ENCODE results near the gene ARSK. TPM values are rescaled to one million over a fixed set of nuclear protein-coding genes. Genes with fewer than 3 reads are reported as not detected.
A peak's percentile ranks its signal among the peaks of the same experiment; 100 is the strongest.
"Not testable (repeated sequence)": the region's sequence is repeated elsewhere in the genome, so short reads cannot be mapped to it uniquely, and the experiment has no call there.

Gene ARSK
- total RNA-seq, 1 donor from 2014 or later, result 5.7 TPM

DNA sequence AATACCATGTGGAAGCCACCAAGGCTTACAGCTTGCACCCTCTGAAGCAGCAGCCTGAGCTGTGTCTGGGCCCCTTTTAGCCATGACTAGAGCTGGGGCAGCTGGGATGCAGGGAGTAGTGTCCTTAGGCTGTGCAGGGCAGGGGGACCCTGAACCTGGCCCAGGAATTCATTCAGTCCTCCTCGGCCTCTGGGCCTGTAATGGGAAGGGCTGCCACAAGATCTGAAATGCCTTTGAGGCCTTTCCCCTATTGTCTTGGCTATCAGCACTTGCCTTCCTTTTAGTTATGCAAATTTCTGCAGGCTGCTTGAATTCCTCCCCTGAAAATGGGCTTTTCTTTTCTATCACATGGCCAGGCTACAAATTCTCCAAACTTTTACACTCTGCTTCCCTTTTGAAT is 74.0 kb downstream of the ARSK start:
- DNase-seq (no peak), ATAC-seq (no peak)
- H3K4me1 ChIP-seq, result no peaks in the 10 kb centered on the region
- TF ChIP-seq, protein P1, sequence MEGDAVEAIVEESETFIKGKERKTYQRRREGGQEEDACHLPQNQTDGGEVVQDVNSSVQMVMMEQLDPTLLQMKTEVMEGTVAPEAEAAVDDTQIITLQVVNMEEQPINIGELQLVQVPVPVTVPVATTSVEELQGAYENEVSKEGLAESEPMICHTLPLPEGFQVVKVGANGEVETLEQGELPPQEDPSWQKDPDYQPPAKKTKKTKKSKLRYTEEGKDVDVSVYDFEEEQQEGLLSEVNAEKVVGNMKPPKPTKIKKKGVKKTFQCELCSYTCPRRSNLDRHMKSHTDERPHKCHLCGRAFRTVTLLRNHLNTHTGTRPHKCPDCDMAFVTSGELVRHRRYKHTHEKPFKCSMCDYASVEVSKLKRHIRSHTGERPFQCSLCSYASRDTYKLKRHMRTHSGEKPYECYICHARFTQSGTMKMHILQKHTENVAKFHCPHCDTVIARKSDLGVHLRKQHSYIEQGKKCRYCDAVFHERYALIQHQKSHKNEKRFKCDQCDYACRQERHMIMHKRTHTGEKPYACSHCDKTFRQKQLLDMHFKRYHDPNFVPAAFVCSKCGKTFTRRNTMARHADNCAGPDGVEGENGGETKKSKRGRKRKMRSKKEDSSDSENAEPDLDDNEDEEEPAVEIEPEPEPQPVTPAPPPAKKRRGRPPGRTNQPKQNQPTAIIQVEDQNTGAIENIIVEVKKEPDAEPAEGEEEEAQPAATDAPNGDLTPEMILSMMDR (IDR thresholded peaks at IDR 0.05), result no peak
- no peaks in the 10 kb centered on the region for H3K9me3 ChIP-seq
- intact Hi-C loops (cut with DNase I), result no loop called here
- no peaks in the 10 kb centered on the region for H3K36me3 ChIP-seq
- H3K27ac ChIP-seq, result no peak overlapping the region
- H3K27me3 ChIP-seq, result no peaks in the 10 kb centered on the region
- H3K4me3 ChIP-seq, result no peak overlapping the region

DNA sequence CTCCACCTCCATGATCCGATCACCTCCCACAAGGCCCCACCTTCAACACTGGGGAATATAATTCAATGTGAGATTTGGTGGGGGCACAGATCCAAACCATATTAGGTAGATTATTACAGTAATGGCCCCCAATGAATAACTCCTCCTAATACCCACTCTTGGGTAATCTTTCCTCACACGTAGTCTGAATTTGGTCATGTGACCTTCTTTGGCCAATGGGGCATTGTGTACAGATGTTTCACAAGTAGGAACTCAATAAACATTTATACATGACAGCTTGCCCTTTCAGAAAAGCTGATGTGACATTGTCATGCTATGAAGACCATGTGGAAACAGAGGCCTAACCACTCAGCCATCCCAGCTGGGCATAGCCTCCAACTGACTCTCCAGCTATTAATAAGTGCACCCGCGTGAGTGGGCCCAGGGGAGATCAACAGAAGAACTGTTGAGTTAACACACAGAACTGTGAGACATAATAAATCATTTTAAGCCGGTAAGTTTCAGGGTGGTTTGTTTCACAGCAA is 75.6 kb downstream of the ARSK start:
- H3K9me3 ChIP-seq, result no peaks in the 10 kb centered on the region
- DNase-seq (no peak), ATAC-seq (no peak)
- intact Hi-C loops (cut with DNase I), result no loop called here
- H3K36me3 ChIP-seq, result no peaks in the 10 kb centered on the region
- H3K4me3 ChIP-seq, result no peak overlapping the region
- no peaks in the 10 kb centered on the region for H3K27me3 ChIP-seq
- H3K27ac ChIP-seq, result no peak overlapping the region
- TF ChIP-seq, protein P1 (IDR thresholded peaks at IDR 0.05), result no peak
- no peaks in the 10 kb centered on the region for H3K4me1 ChIP-seq

DNA sequence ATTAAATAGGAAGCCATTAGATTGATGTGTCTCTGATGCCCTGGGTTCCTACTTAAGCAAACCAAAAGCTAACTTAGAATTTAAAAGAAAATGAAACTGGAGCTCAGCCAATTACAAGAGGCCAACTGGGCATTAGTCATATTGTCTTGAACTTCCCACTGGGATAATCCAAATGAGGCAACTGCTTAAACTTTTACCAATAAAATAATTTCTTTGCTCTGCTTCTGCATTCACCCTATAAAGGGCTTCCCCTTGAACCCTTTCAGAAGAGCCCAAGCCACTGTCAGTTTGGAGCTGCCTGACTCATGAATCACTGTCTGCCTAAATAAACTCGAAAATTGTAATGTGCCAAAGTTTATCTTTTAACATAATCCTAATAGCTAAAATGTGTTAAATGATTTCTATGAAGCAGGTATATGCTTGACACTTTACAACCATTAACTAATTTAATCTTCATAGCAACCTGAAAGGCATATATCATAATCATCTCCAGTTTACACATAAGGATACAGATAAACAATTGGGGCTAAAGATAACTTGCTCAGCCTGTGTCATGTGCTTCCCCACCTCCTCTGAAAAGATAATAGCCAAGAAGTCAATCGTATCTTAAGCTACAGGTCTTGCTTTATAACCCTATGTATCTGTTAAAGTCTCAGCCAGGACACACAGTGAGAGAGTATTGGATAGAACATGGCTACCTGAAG is 76.5 kb downstream of the ARSK start:
- H3K27me3 ChIP-seq, result no peaks in the 10 kb centered on the region
- no peak overlapping the region for H3K27ac ChIP-seq
- intact Hi-C loops (cut with DNase I), result no loop called here
- H3K4me3 ChIP-seq, result no peak overlapping the region
- DNase-seq (no peak), ATAC-seq (no peak)
- TF ChIP-seq, protein P1 (IDR thresholded peaks at IDR 0.05), result no peak
- no peaks in the 10 kb centered on the region for H3K9me3 ChIP-seq
- no peaks in the 10 kb centered on the region for H3K36me3 ChIP-seq
- H3K4me1 ChIP-seq, result no peaks in the 10 kb centered on the region

DNA sequence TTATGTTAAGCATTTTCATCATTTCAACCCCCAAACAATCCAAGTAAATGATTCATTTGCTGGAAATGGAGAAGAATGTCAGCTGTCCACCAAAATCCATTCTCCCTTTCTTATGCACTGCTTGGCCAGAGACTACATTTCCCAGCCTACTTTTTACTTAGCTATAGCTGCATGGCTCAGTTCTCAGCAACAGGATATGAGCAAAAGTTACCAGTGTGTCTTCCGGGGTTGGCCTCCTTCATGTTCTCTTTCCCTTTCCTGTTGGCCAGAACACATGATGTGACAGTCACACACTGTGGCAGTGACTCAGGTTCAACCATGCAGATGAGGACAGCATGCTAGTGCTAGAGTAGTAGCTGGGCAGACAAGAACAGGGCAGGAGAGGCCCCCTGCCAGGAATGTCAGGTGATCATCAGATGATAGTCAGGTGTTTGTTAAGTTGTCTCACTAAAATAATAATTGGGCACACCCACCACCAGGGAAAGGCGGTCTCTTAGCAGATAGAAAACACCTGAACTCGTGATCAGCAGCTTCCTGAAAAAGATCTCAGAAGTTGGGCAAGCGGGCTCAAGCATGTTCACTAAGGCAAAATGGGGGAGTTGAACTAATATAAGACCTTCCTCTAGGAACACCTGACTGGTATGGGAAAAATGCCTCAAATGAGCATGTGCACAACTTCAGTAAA is 77.2 kb downstream of the ARSK start:
- H3K36me3 ChIP-seq, result no peaks in the 10 kb centered on the region
- ATAC-seq, result peak; percentile 82

DNA sequence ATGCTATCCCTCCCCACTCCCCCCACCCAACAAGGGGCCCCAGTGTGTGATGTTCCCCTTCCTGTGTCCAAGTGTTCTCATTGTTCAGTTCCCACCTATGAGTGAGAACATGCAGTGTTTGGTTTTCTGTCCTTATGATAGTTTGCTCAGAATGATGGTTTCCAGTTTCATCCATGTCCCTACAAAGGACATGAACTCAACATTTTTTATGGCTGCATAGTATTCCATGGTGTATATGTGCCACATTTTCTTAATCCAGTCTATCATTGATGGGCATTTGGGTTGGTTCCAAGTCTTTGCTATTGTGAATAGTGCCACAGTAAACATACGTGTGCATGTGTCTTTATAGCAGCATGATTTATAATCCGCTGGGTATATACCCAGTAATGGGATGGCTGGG is 78.0 kb downstream of the ARSK start:
- ATAC-seq; H3K4me1 ChIP-seq; intact Hi-C loops (cut with DNase I); H3K36me3 ChIP-seq; H3K27me3 ChIP-seq; H3K27ac ChIP-seq; DNase-seq; H3K4me3 ChIP-seq; H3K9me3 ChIP-seq: not testable (repeated sequence)

More for the DNA sequence above, 77.2 kb downstream of the ARSK start:
- H3K27ac ChIP-seq, result no peak overlapping the region
- no peak for DNase-seq
- no peaks in the 10 kb centered on the region for H3K27me3 ChIP-seq
- intact Hi-C loops (cut with DNase I), result no loop called here
- no peaks in the 10 kb centered on the region for H3K4me1 ChIP-seq
- no peaks in the 10 kb centered on the region for H3K9me3 ChIP-seq
- no peak overlapping the region for H3K4me3 ChIP-seq
- TF ChIP-seq, protein P1 (IDR thresholded peaks at IDR 0.05), result no peak

DNA sequence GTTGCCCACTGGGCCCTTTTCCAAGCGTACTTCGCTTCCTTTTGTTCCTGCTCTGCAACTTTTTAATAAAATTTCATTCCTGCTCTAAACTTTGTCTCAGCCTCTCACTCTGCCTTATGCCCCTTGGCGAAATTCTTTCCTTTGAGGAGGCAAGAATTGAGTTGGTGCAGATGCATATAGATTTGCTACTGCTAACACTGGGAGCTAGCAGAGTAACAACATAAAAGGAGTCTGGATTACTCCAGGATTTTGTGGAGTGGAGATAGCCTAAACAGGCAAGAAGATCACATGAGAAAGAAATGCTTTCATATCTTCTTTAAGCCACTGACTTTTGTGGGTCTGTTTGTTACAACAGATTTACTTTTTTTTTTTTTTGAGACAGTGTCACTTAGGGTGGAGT is 78.8 kb downstream of the ARSK start:
- Histone ChIP-seq H3K4me1 (no peaks in the 10 kb centered on the region), H3K4me3 (no peak overlapping the region), H3K27me3 (no peaks in the 10 kb centered on the region), H3K36me3 (no peaks in the 10 kb centered on the region), H3K9me3 (no peaks in the 10 kb centered on the region), H3K27ac (no peak overlapping the region)
- DNase-seq (no peak), ATAC-seq (no peak)
- TF ChIP-seq, protein P1 (IDR thresholded peaks at IDR 0.05), result no peak
- intact Hi-C loops (cut with DNase I), result no loop called here
